ENCODE results near the gene NRG2. TPM values are rescaled to one million over a fixed set of nuclear protein-coding genes. Genes with fewer than 3 reads are reported as not detected.

The NRG2 gene
- total and polyA plus RNA-seq, 2 of the 8 experiments (the other 6 are each of a cell fraction or from before 2014, with no cell fraction given) = 0.27 to 0.54 TPM

- no peak overlapping the region for H4K91ac ChIP-seq (replicated peaks; ENCODE audit: insufficient read length, low read length)
- no peak overlapping the region for H3K18ac ChIP-seq (ENCODE audit: extremely low read depth, low read length)
- DNase-seq (ENCODE audit: low read depth in 1 of 2, low spot score in 2 of 2) = no peak
- no peak overlapping the region for H3K4me3 ChIP-seq (ENCODE audit: extremely low read depth in 1 of 4, insufficient read depth in 2 of 4, low read depth in 3 of 4, low read length in 4 of 4)
- no peak overlapping the region for H3K4ac ChIP-seq (replicated peaks; ENCODE audit: insufficient read length, low read depth, low read length)
- no peaks in the 10 kb centered on the region for H3K36me3 ChIP-seq (ENCODE audit: control insufficient read depth in 2 of 4, insufficient read depth in 4 of 4, low read length in 3 of 4)
- no peak overlapping the region for H3K23ac ChIP-seq (ENCODE audit: insufficient read length)
- no peaks in the 10 kb centered on the region for H3K79me2 ChIP-seq (ENCODE audit: control insufficient read depth in 1 of 2, insufficient read depth in 2 of 2, low read length in 2 of 2)
- no peaks in the 10 kb centered on the region for H3K9me3 ChIP-seq (ENCODE audit: insufficient read depth in 2 of 2, low read depth in 1 of 2, low read length in 1 of 2)
- ChIA-PET CTCF (ENCODE audit: partially characterized antibody) (interaction anchor here (0.7 to 1.8 kb wide), 6 partner anchors 11 to 53 kb away, joined by 3 to 9 read pairs (median 5); no protein-coding TSS in a partner anchor), POLR2A (ENCODE audit: partially characterized antibody) (no interaction called here)
- H2BK20ac ChIP-seq (ENCODE audit: low read length) = no peak overlapping the region
- peaks cover 0 to 2% (median 0%) of the 10 kb centered on the region in 4 experiments; a peak in 1 of 7 replicates for H3K4me1 ChIP-seq (replicated peaks in 1 of 4; ENCODE audit: control insufficient read depth in 3 of 4, insufficient read depth in 4 of 4, low read length in 3 of 4)
- H3K27ac ChIP-seq (ENCODE audit: low read depth, low read length) = no peak overlapping the region
- H2BK12ac ChIP-seq (ENCODE audit: low read depth, low read length) = no peak overlapping the region
- FAIRE-seq = no peak
- H2AK5ac ChIP-seq (ENCODE audit: low read depth, low read length) = no peak overlapping the region
- no peaks in the 10 kb centered on the region; a peak in 2 of 7 replicates for H3K27me3 ChIP-seq (replicated peaks in 1 of 4; ENCODE audit: control insufficient read depth in 3 of 4, extremely low read depth in 1 of 4, insufficient read depth in 3 of 4, low read length in 3 of 4)
- no peak overlapping the region for H2BK5ac ChIP-seq (ENCODE audit: low read depth, low read length)
- H4K20me1 ChIP-seq (replicated peaks in 1 of 2; ENCODE audit: control insufficient read depth in 1 of 2, insufficient read depth in 2 of 2, low read length in 2 of 2) = no peaks in the 10 kb centered on the region
- no peak overlapping the region for H3K4me2 ChIP-seq (ENCODE audit: insufficient read depth in 1 of 2, low read depth in 2 of 2, low read length in 2 of 2)
- H2AFZ ChIP-seq (ENCODE audit: low read length) = no peak overlapping the region
- no peak overlapping the region for H4K5ac ChIP-seq (ENCODE audit: insufficient read length, low read depth, low read length)
- H3K23me2 ChIP-seq (ENCODE audit: low read depth, low read length) = no peaks in the 10 kb centered on the region
- no peak overlapping the region for H2BK15ac ChIP-seq (ENCODE audit: low read length)
- H3K56ac ChIP-seq (replicated peaks; ENCODE audit: insufficient read length, low read depth, low read length) = no peak overlapping the region
- no peak overlapping the region for H4K8ac ChIP-seq (ENCODE audit: extremely low read depth, insufficient read depth, low read length)
- H3K9ac ChIP-seq (replicated peaks in 1 of 4; ENCODE audit: extremely low read depth in 1 of 4, low read depth in 3 of 4, low read length in 3 of 4) = no peak overlapping the region
- H2BK120ac ChIP-seq (replicated peaks; ENCODE audit: low read depth, low read length) = no peak overlapping the region
- H3K14ac ChIP-seq (ENCODE audit: insufficient read length) = no peak overlapping the region
- WGBS, 2 experiments (ENCODE audit: extremely low coverage in 1 of 2, insufficient coverage in 1 of 2, insufficient read length in 1 of 2, insufficient replicate concordance in 2 of 2, low coverage in 1 of 2, low lambda C conversion rate in 2 of 2, missing lambda C conversion rate in 1 of 2) = 87% methylated on average over 6 of the region's 6 CpGs; no CpG with 5 or more reads in 1 of the 2 experiments
- no peaks in the 10 kb centered on the region; the same call in 1 of the 2 replicates for H3K79me1 ChIP-seq (ENCODE audit: low read depth, low read length)
- no peak for TF ChIP-seq KDM1A (IDR thresholded peaks at IDR 0.05; ENCODE audit: borderline replicate concordance, low read length)
- TF ChIP-seq TBP (IDR thresholded peaks at IDR 0.05; ENCODE audit: low read depth, low read length) = no peak
- TF ChIP-seq USF2 (IDR thresholded peaks at IDR 0.05; ENCODE audit: low read length) = no peak
- TF ChIP-seq CHD1 (IDR thresholded peaks at IDR 0.05; ENCODE audit: low read depth, low read length) = no peak
- TF ChIP-seq CTCF (IDR thresholded peaks at IDR 0.05; ENCODE audit: control extremely low read depth in 1 of 3, insufficient read depth in 1 of 3, low read depth in 1 of 3, low read length in 3 of 3) = no peak
- no peak for TF ChIP-seq POLR2AphosphoS5 (IDR thresholded peaks at IDR 0.05; ENCODE audit: low read depth, low read length)
- TF ChIP-seq TAF1 (IDR thresholded peaks at IDR 0.05; ENCODE audit: low read depth, low read length) = no peak
- TF ChIP-seq CBX5 (IDR thresholded peaks at IDR 0.05; ENCODE audit: low read depth, low read length) = no peak
Measured at GRCh38 chr5:139925216-139925562, 117.9 kb downstream of the NRG2 start.

Data from H1 (cell line).